ENCODE results near the gene HS3ST3B1. TPM values are rescaled to one million over a fixed set of nuclear protein-coding genes. Genes with fewer than 3 reads are reported as not detected.

HS3ST3B1 gene
- total RNA-seq, 4 donors from 2014 or later: 0.40 to 2.5 (median 1.2) TPM; not detected in 1

DNA sequence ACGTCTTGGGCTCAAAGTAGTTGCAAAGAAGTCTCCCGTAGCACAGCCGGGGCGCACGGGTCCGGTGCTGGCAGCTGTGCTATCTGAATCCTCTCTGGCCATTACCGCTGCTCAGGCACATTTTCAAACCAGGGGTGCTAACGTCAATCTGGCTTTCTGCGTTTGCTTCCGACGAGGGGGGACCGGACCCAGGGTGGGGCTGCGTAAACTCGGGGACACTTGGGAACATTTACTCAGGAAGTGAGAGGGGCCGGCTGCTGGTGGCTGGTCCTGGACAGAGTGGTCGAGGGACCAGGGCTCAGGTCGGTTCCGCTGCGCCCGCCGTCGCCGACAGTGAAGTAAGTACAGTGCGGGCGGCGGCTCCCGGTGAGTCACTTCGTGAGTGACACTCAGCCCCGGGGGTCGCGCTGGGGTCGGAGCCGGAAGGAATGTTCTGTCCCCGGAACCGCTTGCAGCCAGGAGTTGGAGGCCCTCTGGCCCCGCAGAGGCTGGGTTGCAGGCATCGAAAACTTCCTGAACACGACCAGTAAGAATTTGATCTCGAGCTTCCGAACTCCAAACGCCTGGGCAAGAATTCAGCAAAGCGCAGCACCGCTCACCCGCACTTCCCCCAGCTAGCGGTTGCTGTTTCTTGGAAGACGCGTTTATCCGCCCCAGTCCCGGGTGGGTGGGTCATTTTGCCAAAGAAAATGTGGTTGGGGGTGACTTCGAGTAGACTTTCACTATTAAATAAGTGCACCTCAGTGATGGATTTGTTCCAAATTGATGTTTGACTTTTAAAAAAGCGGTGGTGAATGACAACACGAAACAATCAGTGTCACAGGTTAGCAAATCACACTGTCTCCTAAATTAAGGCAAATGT is 1.4 kb upstream of the HS3ST3B1 start:
- DNase-seq: peak; percentile 16
- H3K27ac ChIP-seq: peak overlapping the region; percentile 26 to 55 (median 45)
- H3K36me3 ChIP-seq: no peaks in the 10 kb centered on the region
- TF ChIP-seq CTCF (IDR thresholded peaks at IDR 0.05): no peak
- no peak for TF ChIP-seq EP300 (IDR thresholded peaks at IDR 0.05; ENCODE audit: low read depth)
- TF ChIP-seq POLR2AphosphoS5 (IDR thresholded peaks at IDR 0.05): no peak
- TF ChIP-seq POLR2A (IDR thresholded peaks at IDR 0.05): no peak
- no peaks in the 10 kb centered on the region for H3K9me3 ChIP-seq
- 3 to 5% methylated on average over 6 to 43 of the region's 52 CpGs for WGBS, 2 donors (ENCODE audit: low coverage in 1 of 2)
- in situ Hi-C loops (cut with MboI; ENCODE audit: low pct_ligation_motif_present in 1 of 4, low pct_unique_long_range_greater_than_20kb in 1 of 4, low sequenced_read_pairs in 3 of 4): loop anchor here (10.0 to 25.0 kb wide), 3 partner anchors 705 to 962 kb away; no protein-coding TSS in a partner anchor
- H3K4me1 ChIP-seq: peaks cover 0 to 66% (median 41%) of the 10 kb centered on the region in 4 donors
- intact Hi-C loops (cut with DNase I; ENCODE audit: low total_unique reads): no loop called here
- peak overlapping the region in 3 of 4 donors; percentile 5 to 62 (median 18) for H3K4me3 ChIP-seq
- H3K27me3 ChIP-seq: peaks cover 96% of the 10 kb centered on the region

- TF ChIP-seq CTCF (IDR thresholded peaks at IDR 0.05) (peak in 3 of 5 experiments; percentile 0 to 8 (median 2)), POLR2A (IDR thresholded peaks at IDR 0.05) (peak; percentile 3), POLR2AphosphoS5 (IDR thresholded peaks at IDR 0.05) (no peak)
- Histone ChIP-seq H3K4me1 (peaks cover 0 to 66% (median 41%) of the 10 kb centered on the region in 4 donors), H3K9me3 (no peaks in the 10 kb centered on the region), H3K4me3 (peak overlapping the region; percentile 26 to 62 (median 45)), H3K27ac (peak overlapping the region; percentile 76 to 79 (median 77)), H3K36me3 (no peaks in the 10 kb centered on the region), H3K27me3 (peaks cover 96% of the 10 kb centered on the region)
- intact Hi-C loops (cut with DNase I; ENCODE audit: low total_unique reads): loop anchor here (2.0 kb wide), 1 partner anchor 707 kb away; no protein-coding TSS in a partner anchor
- no peak for DNase-seq
- in situ Hi-C loops (cut with MboI; ENCODE audit: low pct_ligation_motif_present in 1 of 4, low pct_unique_long_range_greater_than_20kb in 1 of 4, low sequenced_read_pairs in 3 of 4): loop anchor here in 3 of 4 donors (10.0 to 25.0 kb wide), 3 partner anchors 707 to 964 kb away; no protein-coding TSS in a partner anchor
- 1% methylated on average over 34 of the region's 90 CpGs; no CpG with 5 or more reads in 1 of the 2 donors for WGBS, 2 donors (ENCODE audit: low coverage in 1 of 2)
These were observed 604 bp downstream of the HS3ST3B1 start for GRCh38 chr17:14301279-14302090.

- Histone ChIP-seq H3K27me3 (peaks cover 95% of the 10 kb centered on the region), H3K9me3 (no peaks in the 10 kb centered on the region), H3K36me3 (no peaks in the 10 kb centered on the region), H3K27ac (peak overlapping the region; percentile 76 to 79 (median 77)), H3K4me3 (peak overlapping the region; percentile 26 to 62 (median 45)), H3K4me1 (peaks cover 0 to 62% (median 38%) of the 10 kb centered on the region in 4 donors)
- in situ Hi-C loops (cut with MboI; ENCODE audit: low pct_ligation_motif_present in 1 of 4, low pct_unique_long_range_greater_than_20kb in 1 of 4, low sequenced_read_pairs in 3 of 4) (loop anchor here in 3 of 4 donors (10.0 to 25.0 kb wide), 3 partner anchors 707 to 965 kb away; no protein-coding TSS in a partner anchor), intact Hi-C loops (cut with DNase I; ENCODE audit: low total_unique reads) (loop anchor here (2.0 kb wide), 1 partner anchor 707 kb away; no protein-coding TSS in a partner anchor)
- TF ChIP-seq EP300 (IDR thresholded peaks at IDR 0.05; ENCODE audit: low read depth) (no peak), CTCF (IDR thresholded peaks at IDR 0.05) (no peak), POLR2AphosphoS5 (IDR thresholded peaks at IDR 0.05) (no peak), POLR2A (IDR thresholded peaks at IDR 0.05) (no peak)
- 2% methylated on average over 14 of the region's 25 CpGs; no CpG with 5 or more reads in 1 of the 2 donors for WGBS, 2 donors (ENCODE audit: low coverage in 1 of 2)
- peak; percentile 43 for DNase-seq
These were observed 1.2 kb downstream of the HS3ST3B1 start for GRCh38 chr17:14302091-14302430.

Measured in transverse colon (tissue), 4 donors.